ENCODE data around the gene DISC1.
"Not testable (repeated sequence)": the region's sequence is repeated elsewhere in the genome, so short reads cannot be mapped to it uniquely, and the experiment has no call there.

The DISC1 gene

GRCh38 chr1:231605149-231606100 is 21.2 kb upstream of the DISC1 start:
- no peak for DNase-seq (ENCODE audit: low read depth, low spot score)

GRCh38 chr1:231606712-231607111 is 19.9 kb upstream of the DISC1 start:
- DNase-seq (ENCODE audit: low read depth, low spot score): no peak

- no peak for DNase-seq (ENCODE audit: low read depth, low spot score)
Observed at GRCh38 chr1:231610388-231610787, 16.2 kb upstream of the DISC1 start.

DNA sequence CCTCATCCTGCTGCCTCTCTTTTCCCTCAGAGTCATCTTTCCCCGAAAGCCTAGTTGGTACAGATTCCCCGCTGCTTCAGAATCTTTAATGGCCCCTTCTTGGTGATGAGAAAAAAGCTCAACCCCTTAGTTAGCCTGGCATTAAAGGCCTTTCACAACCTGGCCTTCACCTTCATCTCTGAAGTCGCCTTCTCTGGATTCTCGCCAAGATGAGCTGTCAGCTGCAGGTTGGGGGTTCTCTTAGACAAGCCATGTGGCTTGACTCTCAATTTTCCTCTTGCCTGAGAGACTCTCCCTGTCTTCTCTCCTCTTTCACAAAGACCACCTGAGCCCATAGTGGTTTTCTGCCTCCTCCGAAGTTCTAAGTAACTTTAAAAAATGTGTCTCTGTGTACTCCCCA is 15.5 kb upstream of the DISC1 start:
- DNase-seq (ENCODE audit: low read depth, low spot score): no peak

GRCh38 chr1:231611851-231612250 is 14.7 kb upstream of the DISC1 start:
- DNase-seq (ENCODE audit: low read depth, low spot score): no peak

- no peak for DNase-seq (ENCODE audit: low read depth, low spot score)
Observed at GRCh38 chr1:231612393-231613089, 14.0 kb upstream of the DISC1 start.

DNA sequence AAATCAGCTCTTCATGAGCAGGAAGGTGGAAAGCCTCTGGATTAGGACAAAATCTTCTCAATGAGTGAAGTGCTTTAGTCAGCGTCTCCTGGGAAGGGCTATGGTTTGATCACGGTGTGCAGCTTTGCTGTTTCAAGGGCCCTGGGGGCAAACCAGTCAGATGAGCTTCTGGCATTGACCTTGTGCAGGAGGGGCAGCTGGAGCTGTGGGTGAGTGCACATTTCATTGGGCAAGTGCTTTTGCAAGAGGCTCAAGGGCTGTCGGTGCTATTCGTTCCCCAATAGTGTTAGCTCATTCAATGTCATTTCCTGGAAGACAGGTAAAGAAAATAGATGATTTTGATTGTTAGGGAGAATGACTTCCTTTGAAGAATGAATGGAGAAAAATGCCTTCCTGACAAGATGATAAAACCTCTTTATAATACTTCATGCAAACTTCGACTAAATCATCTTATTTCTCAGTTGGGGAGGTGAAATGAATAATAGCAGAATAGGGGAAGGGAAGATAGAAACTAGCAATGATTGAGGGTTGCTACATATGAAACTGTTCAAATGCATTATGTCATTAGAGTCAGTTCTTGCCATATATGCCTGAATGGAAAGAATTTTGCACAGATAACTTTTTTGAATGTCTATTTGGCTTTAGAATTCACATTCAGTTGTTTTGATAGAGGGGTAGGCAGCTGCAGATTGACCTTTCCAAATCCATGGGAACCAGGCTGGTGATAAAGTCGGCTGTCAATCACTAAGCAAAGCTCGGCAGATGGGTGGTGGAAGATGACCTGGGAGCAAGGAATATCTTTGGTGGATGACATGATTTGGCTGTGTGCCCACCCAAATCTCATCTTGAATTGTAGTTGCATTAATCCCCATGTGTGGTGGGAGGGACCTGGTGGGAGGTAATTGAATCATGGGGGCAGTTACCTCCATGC is 12.9 kb upstream of the DISC1 start:
- DNase-seq (ENCODE audit: low read depth, low spot score): no peak

- no peak for DNase-seq (ENCODE audit: low read depth, low spot score)
Observed at GRCh38 chr1:231616667-231617066, 9.9 kb upstream of the DISC1 start.

GRCh38 chr1:231618609-231619256 is 7.9 kb upstream of the DISC1 start:
- DNase-seq (ENCODE audit: low read depth, low spot score): no peak

GRCh38 chr1:231619257-231619634 is 7.3 kb upstream of the DISC1 start:
- DNase-seq (ENCODE audit: low read depth, low spot score): no peak

GRCh38 chr1:231625042-231625441 is 1.5 kb upstream of the DISC1 start:
- not testable (repeated sequence) for DNase-seq (ENCODE audit: low read depth, low spot score)

DNA sequence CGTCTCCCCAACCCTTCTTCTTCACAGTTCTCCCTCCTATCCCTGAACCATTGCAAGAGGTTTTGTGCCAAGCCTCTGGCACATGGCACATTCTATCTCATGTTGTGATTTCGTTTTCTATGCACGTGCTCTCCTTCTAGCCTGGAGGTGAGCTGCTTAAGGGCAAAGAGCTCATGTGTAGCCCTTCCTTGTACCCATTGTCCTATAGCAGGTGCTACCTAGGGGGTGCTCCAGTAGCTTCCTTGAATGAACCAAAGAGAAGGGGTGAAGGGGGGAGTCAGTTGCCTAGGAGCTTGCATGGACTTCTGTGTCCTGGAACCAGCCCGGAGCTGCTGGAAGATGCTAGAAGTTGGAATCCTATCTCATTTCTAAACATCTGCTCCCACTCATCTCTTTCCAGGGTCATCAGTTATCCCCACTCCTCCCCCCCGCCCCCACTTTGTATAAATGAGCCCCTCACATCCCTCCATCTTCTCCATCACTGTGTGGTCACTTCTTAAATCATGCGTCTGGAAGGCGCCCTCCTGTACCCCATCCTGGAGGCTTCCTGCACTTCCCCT is 535 bp upstream of the DISC1 start:
- no peak for DNase-seq (ENCODE audit: low read depth, low spot score)

DNA sequence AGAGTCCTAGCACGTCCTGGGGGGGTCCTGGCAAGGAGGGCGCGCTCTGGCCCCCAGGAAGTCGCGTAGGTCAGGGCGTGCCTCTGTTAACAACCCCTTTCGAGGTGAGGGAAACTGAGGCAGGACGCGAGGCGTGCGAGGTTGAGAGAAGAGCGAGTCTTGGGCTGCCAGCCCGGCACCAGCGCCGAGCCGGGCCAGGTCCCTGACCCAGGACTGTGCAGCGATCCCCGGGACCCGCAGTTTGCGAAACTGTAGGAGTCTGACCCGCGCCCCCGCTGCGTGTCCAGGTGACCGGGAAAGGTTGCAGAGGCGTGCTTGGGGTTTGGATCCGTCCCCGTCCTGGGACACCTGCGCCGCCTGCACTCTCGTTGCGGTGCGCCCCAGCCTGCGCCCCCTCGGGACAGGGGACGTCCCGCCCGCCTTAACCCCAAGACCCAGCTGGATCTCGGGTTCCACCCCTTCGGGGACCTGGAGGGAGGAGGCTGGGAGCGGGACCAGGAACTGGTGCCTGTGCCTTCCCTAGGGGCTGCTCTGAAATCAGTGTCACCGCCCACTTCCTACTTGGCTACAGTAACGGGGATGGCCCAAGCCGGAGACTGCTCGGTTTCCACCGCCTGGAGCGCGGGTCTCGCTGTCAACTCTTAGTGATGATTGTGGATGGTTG is 493 bp downstream of the DISC1 start:
- DNase-seq (ENCODE audit: low read depth, low spot score): no peak

DNA sequence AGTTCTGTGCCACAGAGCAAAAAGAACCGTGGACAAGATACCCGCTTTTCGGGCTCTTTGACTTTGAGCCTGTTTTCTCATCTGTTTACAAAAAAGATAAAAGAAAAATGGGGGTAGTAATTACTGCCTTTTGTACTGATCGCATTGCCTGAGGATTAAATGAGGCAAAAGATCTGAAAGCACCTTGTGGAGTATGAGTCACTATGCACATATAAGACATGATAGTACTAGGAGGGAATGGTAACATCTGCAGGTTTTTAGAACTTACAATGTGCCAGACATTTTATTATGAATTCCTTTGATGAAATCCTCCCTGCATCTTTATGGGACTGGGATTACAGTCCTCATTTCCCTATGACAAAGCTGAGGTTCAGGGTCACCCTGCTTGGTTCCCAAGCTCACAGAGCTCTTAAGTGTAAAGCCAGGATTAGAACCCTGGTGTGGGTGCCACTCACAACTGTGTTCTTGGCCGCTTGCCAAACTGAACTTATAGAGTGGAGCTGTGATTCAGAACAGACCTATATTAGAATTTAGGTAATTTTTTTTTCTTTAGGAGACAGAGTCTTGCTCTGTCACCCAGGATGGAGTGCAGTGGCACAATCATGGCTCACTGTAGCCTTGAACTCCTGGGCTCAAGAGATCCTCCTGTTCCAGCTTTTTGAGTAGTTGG is 1.8 kb downstream of the DISC1 start:
- no peak for DNase-seq (ENCODE audit: low read depth, low spot score)

- no peak for DNase-seq (ENCODE audit: low read depth, low spot score)
Observed at GRCh38 chr1:231629132-231629531, 2.5 kb downstream of the DISC1 start.

DNA sequence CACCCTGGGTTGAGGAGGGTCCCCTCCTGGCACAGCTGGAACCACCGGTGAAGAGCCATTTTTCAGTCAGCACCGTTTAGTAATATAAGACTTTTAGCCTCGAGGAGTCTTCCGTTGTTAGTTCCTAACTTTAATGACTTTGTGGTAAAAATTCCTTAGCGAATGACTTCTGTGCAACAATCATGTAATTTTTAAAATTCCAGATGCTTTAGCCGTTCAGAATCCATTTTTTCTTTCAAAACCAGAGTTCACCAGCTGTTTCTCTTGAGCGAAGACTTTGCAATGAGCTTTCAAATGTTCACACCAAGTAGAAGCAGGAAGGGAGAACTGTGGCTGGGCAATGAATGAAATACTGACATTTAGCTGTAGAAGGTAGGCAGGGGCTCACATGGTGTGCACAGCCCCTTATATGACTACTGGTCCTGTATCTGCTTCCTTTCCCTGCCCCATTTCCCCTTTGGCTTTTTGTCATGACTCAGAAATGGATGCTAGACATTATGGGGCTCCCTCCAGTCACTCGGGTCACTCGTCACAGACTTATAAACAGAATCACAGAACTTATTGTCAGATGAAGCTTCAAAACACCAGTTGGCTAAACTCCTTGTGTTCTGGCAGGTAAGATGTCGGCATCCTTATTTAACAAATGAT is 4.1 kb downstream of the DISC1 start:
- DNase-seq (ENCODE audit: low read depth, low spot score): no peak

DNA sequence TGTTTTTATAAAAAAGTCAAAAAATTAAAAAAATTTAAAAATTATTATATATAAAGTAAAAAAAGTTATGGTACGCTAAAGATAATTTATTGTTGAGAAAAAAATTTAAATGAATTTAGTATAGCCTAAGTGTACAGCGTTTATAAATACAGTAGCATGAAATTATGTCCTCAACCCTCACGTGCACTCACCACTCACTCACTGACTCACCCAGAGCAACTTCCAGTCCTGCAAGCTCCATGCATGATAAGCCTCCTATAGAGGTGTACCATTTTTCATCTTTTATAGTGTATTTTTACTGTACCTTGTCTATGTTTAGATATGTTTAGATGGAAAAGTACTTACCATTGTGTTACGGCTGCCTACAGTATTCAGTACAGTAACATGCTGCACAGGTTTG is 5.1 kb downstream of the DISC1 start:
- no peak for DNase-seq (ENCODE audit: low read depth, low spot score)

- DNase-seq (ENCODE audit: low read depth, low spot score): no peak
Observed at GRCh38 chr1:231632119-231632518, 5.5 kb downstream of the DISC1 start.

GRCh38 chr1:231634323-231635013 is 7.9 kb downstream of the DISC1 start:
- DNase-seq (ENCODE audit: low read depth, low spot score): no peak

Measured in brain pericyte (primary cell).